ENCODE results near the gene FKBP14. TPM values are rescaled to one million over a fixed set of nuclear protein-coding genes. Genes with fewer than 3 reads are reported as not detected.

Gene FKBP14
- polyA plus RNA-seq, 1 of the 3 experiments (the other 2 are of a cell fraction), result 15.7 TPM

GRCh38 chr7:29998489-29998888 is 28.0 kb downstream of the FKBP14 start:
- POLR2A ChIA-PET, result no interaction called here
- no peak for TF ChIP-seq ELF1 (IDR thresholded peaks at IDR 0.05)
- no peak for TF ChIP-seq NFIC (IDR thresholded peaks at IDR 0.05; ENCODE audit: borderline replicate concordance)
- TF ChIP-seq RCOR1 (IDR thresholded peaks at IDR 0.05; ENCODE audit: low read length), result no peak
- no peak for TF ChIP-seq TAF1 (IDR thresholded peaks at IDR 0.05; ENCODE audit: borderline replicate concordance, low read depth, low read length)
- TF ChIP-seq GABPA (IDR thresholded peaks at IDR 0.05; ENCODE audit: low read depth), result no peak
- no peak for TF ChIP-seq EP300 (IDR thresholded peaks at IDR 0.05; ENCODE audit: borderline replicate concordance in 1 of 2, low read depth in 1 of 2, low read length in 1 of 2)
- no peak for TF ChIP-seq IRF3 (IDR thresholded peaks at IDR 0.05; ENCODE audit: low read depth, low read length)
- TF ChIP-seq PBX3 (IDR thresholded peaks at IDR 0.05), result no peak
- no peak for TF ChIP-seq EZH2phosphoT487 (IDR thresholded peaks at IDR 0.05; ENCODE audit: borderline replicate concordance, low read depth)
- no peak for TF ChIP-seq SMC3 (IDR thresholded peaks at IDR 0.05; ENCODE audit: low read depth, low read length)
- TF ChIP-seq YY1 (IDR thresholded peaks at IDR 0.05; ENCODE audit: low read depth), result no peak
- TF ChIP-seq GATA2 (CRISPR knock-in tag; IDR thresholded peaks at IDR 0.05), result no peak
- no peaks in the 10 kb centered on the region for H3F3A ChIP-seq (replicated peaks; ENCODE audit: insufficient read depth)

DNA sequence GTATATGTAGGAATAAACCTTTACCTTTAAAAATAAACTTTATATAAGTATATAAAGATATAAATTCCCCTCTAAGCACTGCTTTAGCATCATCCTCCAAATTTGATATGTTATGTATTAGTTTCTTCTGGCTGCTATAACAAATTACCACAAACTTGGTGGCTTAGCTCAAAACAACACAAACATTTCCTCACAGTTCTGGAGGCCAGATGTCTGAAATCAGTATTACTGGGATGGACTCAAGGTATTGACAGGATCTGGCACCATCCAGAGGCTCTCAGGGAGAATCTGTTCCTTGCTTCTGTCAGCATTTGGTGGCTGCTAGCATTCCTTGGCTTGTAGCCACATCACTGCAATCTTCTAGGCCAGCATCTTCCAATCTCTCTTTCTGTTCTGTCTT is 30.2 kb downstream of the FKBP14 start:
- ChIA-PET POLR2A (no interaction called here), CTCF (interaction anchor here (0.8 to 1.0 kb wide), 2 partner anchors 67 to 373 kb away, joined by 3 read pairs; no protein-coding TSS in a partner anchor)
- Histone ChIP-seq H3K9me3 (peaks cover 34% of the 10 kb centered on the region), H3K9me2 (no peaks in the 10 kb centered on the region), H3K9ac (no peak overlapping the region), H4K20me1 (ENCODE audit: insufficient read depth) (no peaks in the 10 kb centered on the region), H3F3A (replicated peaks; ENCODE audit: insufficient read depth) (no peaks in the 10 kb centered on the region), H3K79me2 (ENCODE audit: insufficient read depth) (no peaks in the 10 kb centered on the region), H3K27ac (ENCODE audit: low read depth in 2 of 2, low read length in 1 of 2) (no peak overlapping the region), H2AFZ (ENCODE audit: low read depth) (no peak overlapping the region), H3K27me3 (ENCODE audit: insufficient read depth) (no peaks in the 10 kb centered on the region), H3K4me2 (no peak overlapping the region), H3K4me3 (ENCODE audit: low read depth in 2 of 2, low read length in 1 of 2) (no peak overlapping the region), H3K4me1 (ENCODE audit: control insufficient read depth in 1 of 2, insufficient read depth in 2 of 2, low read depth in 1 of 2, low read length in 1 of 2) (no peaks in the 10 kb centered on the region; a peak in 1 of 4 replicates), H3K36me3 (replicated peaks in 1 of 2; ENCODE audit: control insufficient read depth in 1 of 2, insufficient read depth in 2 of 2, low read length in 1 of 2) (peaks cover 0 to 15% of the 10 kb centered on the region in 2 experiments)
- DNase-seq, result no peak
- TF ChIP-seq IRF3 (IDR thresholded peaks at IDR 0.05; ENCODE audit: low read depth, low read length) (no peak), CHD2 (IDR thresholded peaks at IDR 0.05; ENCODE audit: low read length, partially characterized antibody) (no peak), JUND (IDR thresholded peaks at IDR 0.05) (no peak), MXI1 (IDR thresholded peaks at IDR 0.05; ENCODE audit: low read depth, low read length) (no peak), ELF1 (IDR thresholded peaks at IDR 0.05) (no peak), USF2 (IDR thresholded peaks at IDR 0.05; ENCODE audit: borderline replicate concordance, low read depth, low read length) (no peak), REST (IDR thresholded peaks at IDR 0.05; ENCODE audit: low read depth, low read length) (no peak), SMC3 (IDR thresholded peaks at IDR 0.05; ENCODE audit: low read depth, low read length) (no peak)
- TF ChIP-seq, protein P1, sequence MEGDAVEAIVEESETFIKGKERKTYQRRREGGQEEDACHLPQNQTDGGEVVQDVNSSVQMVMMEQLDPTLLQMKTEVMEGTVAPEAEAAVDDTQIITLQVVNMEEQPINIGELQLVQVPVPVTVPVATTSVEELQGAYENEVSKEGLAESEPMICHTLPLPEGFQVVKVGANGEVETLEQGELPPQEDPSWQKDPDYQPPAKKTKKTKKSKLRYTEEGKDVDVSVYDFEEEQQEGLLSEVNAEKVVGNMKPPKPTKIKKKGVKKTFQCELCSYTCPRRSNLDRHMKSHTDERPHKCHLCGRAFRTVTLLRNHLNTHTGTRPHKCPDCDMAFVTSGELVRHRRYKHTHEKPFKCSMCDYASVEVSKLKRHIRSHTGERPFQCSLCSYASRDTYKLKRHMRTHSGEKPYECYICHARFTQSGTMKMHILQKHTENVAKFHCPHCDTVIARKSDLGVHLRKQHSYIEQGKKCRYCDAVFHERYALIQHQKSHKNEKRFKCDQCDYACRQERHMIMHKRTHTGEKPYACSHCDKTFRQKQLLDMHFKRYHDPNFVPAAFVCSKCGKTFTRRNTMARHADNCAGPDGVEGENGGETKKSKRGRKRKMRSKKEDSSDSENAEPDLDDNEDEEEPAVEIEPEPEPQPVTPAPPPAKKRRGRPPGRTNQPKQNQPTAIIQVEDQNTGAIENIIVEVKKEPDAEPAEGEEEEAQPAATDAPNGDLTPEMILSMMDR (IDR thresholded peaks at IDR 0.05), result no peak

More at GRCh38 chr7:29998489-29998888, 28.0 kb downstream of the FKBP14 start:
- no peak overlapping the region for H3K9ac ChIP-seq
- H3K27me3 ChIP-seq (ENCODE audit: insufficient read depth), result no peaks in the 10 kb centered on the region
- no peak overlapping the region for H3K4me2 ChIP-seq
- H3K9me3 ChIP-seq, result peaks cover 24% of the 10 kb centered on the region
- H3K4me1 ChIP-seq (ENCODE audit: control insufficient read depth in 1 of 2, insufficient read depth in 2 of 2, low read depth in 1 of 2, low read length in 1 of 2), result no peaks in the 10 kb centered on the region; a peak in 1 of 4 replicates
- H3K27ac ChIP-seq (ENCODE audit: low read depth in 2 of 2, low read length in 1 of 2), result no peak overlapping the region
- no peak overlapping the region for H3K4me3 ChIP-seq (ENCODE audit: low read depth in 2 of 2, low read length in 1 of 2)
- no peaks in the 10 kb centered on the region for H4K20me1 ChIP-seq (ENCODE audit: insufficient read depth)
- CTCF ChIA-PET, result interaction anchor here (1.4 kb wide), 1 partner anchor 76 kb away, joined by 5 read pairs; no protein-coding TSS in a partner anchor
- H3K36me3 ChIP-seq (replicated peaks in 1 of 2; ENCODE audit: control insufficient read depth in 1 of 2, insufficient read depth in 2 of 2, low read length in 1 of 2), result peaks cover 0 to 15% of the 10 kb centered on the region in 2 experiments
- no peaks in the 10 kb centered on the region for H3K79me2 ChIP-seq (ENCODE audit: insufficient read depth)
- no peaks in the 10 kb centered on the region for H3K9me2 ChIP-seq
- DNase-seq, result no peak
- no peak overlapping the region for H2AFZ ChIP-seq (ENCODE audit: low read depth)

Measured in SK-N-SH (cell line).